PC-3 (cell line): ENCODE data around the gene ADD3. TPM values are rescaled to one million over a fixed set of nuclear protein-coding genes. Genes with fewer than 3 reads are reported as not detected.

ENCODE experiments used
- ATAC-seq: fragments of 200-7000 bp; cut with Tn5 transposase; 2 replicates; pipeline ENCODE4 v1.9.1; 2020; ENCODE audit warnings: mild to moderate bottlenecking, moderate library complexity
- BruUV-seq: library from RNA; stranded (reverse); fragments of 400-500 nt; replicated peaks from 2 replicates; lab custom pipeline; 2021; lab: Mats Ljungman, UMichigan
- CTCF ChIA-PET: fragments of 300-600 bp; sonication (Branson Sonifier 250); formaldehyde crosslinking; loops from one replicate; lab custom pipeline; 2022; ENCODE audit warnings: antibody characterized with exemption; lab: Charles Lee
- POLR2A ChIA-PET: fragments of 300-600 bp; sonication (Branson Sonifier 250); formaldehyde crosslinking; loops from one replicate; lab custom pipeline; 2022; ENCODE audit warnings: antibody characterized with exemption; ENCODE audit not compliant: unreplicated experiment; lab: Charles Lee
- DNase-seq: peaks from one replicate; pipeline ENCODE4 v3.0.0-alpha.2; 2015
- H2AFZ ChIP-seq: fragments of 300-600 bp; sonication (generic); 2 replicates; pipeline ENCODE4 v1.6.0; 2016; ENCODE audit warnings: antibody characterized with exemption, low read length
- H3F3A ChIP-seq: fragments of 300-600 bp; sonication (generic); one replicate; pipeline ENCODE4 v1.6.0; 2017; ENCODE audit warnings: antibody characterized with exemption, low read length, control low read depth, mild to moderate bottlenecking; ENCODE audit not compliant: unreplicated experiment
- H3K27ac ChIP-seq: fragments of 300-600 bp; sonication (generic); 2 replicates; pipeline ENCODE4 v1.5.1; 2016; ENCODE audit warnings: mild to moderate bottlenecking, low read length
- H3K27me3 ChIP-seq: fragments of 300-600 bp; sonication (generic); 2 replicates; pipeline ENCODE4 v1.6.1; 2016; ENCODE audit warnings: low read length, mixed read lengths
- H3K36me3 ChIP-seq: fragments of 300-600 bp; sonication (generic); 2 replicates; pipeline ENCODE4 v1.6.1; 2016; ENCODE audit warnings: low read depth, mixed run types, low read length, mixed read lengths
- H3K4me1 ChIP-seq: fragments of 300-600 bp; sonication (generic); 2 replicates; pipeline ENCODE4 v1.5.1; 2016; ENCODE audit warnings: low read length; ENCODE audit not compliant: insufficient read depth
- H3K4me2 ChIP-seq: fragments of 300-600 bp; sonication (generic); 2 replicates; pipeline ENCODE4 v1.6.0; 2016; ENCODE audit warnings: low read length
- H3K4me3 ChIP-seq: fragments of 300-600 bp; sonication (generic); 2 replicates; pipeline ENCODE4 v1.5.1; 2016; ENCODE audit warnings: mild to moderate bottlenecking, low read length, mixed read lengths
- H3K79me2 ChIP-seq: fragments of 300-600 bp; sonication (generic); 2 replicates; pipeline ENCODE4 v1.6.1; 2017; ENCODE audit warnings: low read length, mixed read lengths
- H3K9ac ChIP-seq: fragments of 300-600 bp; sonication (generic); 2 replicates; pipeline ENCODE4 v1.6.0; 2016; ENCODE audit warnings: mild to moderate bottlenecking, low read length
- H3K9me2 ChIP-seq: fragments of 300-600 bp; sonication (generic); replicated peaks from 2 replicates; pipeline ENCODE4 v1.6.1; 2016; ENCODE audit warnings: mixed run types, low read length, mixed read lengths
- H3K9me3 ChIP-seq: fragments of 300-600 bp; sonication (generic); 2 replicates; pipeline ENCODE4 v1.6.1; 2016; ENCODE audit warnings: low read length, mixed read lengths
- H4K20me1 ChIP-seq: fragments of 300-600 bp; sonication (generic); 2 replicates; pipeline ENCODE4 v1.6.1; 2016; ENCODE audit warnings: low read length, mixed read lengths
- CTCF ChIP-seq: fragments of 300-600 bp; sonication (generic); conservative IDR thresholded peaks from 2 replicates; pipeline ENCODE4 v1.5.1; 2017; ENCODE audit warnings: antibody characterized with exemption, low read depth, mild to moderate bottlenecking, low read length
- EZH2 ChIP-seq: fragments of 300-600 bp; sonication (generic); IDR thresholded peaks from one replicate; pipeline ENCODE4 v1.6.1; 2017; ENCODE audit warnings: antibody characterized with exemption, mild to moderate bottlenecking, low read length; ENCODE audit not compliant: unreplicated experiment
- EZH2phosphoT487 ChIP-seq: fragments of 300-600 bp; sonication (generic); IDR thresholded peaks from 2 replicates; pipeline ENCODE4 v1.6.1; 2018; ENCODE audit warnings: mild to moderate bottlenecking, antibody characterized with exemption, low read length, borderline replicate concordance
- intact Hi-C: fragments of 100-400 bp; cut with micrococcal nuclease; formaldehyde crosslinking; loops from 2 replicates; pipeline ENCODE4 v1.9.0; 2023
- total RNA-seq: library from RNA; depleted of rRNA; stranded (reverse); fragments of >200 nt; gene quantifications from 2 replicates; pipeline ENCODE4 v1.2.3, GENCODE V29; 2014

The ADD3 gene
- total RNA-seq, 1 experiment from 2014 or later: 25.7 TPM

GRCh38 chr10:109987452-109988211 lies 20.2 kb upstream of the ADD3 start:
- no peaks in the 10 kb centered on the region for H3K27me3 ChIP-seq
- DNase-seq: peak; percentile 54
- H3K9me3 ChIP-seq: no peaks in the 10 kb centered on the region
- no peaks in the 10 kb centered on the region for H4K20me1 ChIP-seq
- H3K4me2 ChIP-seq: no peak overlapping the region
- TF ChIP-seq EZH2: no peak
- no peak for TF ChIP-seq EZH2phosphoT487
- TF ChIP-seq CTCF: no peak
- peak; percentile 86 for ATAC-seq
- H2AFZ ChIP-seq: no peak overlapping the region
- intact Hi-C loops: no loop called here
- no peak overlapping the region for H3K9ac ChIP-seq
- no peaks in the 10 kb centered on the region for H3K9me2 ChIP-seq
- no peaks in the 10 kb centered on the region for H3K36me3 ChIP-seq
- H3K4me3 ChIP-seq: no peak overlapping the region
- POLR2A ChIA-PET: interaction anchor here (0.6 kb wide), 1 partner anchor 20 kb away, joined by 5 read pairs; no protein-coding TSS in a partner anchor
- no peaks in the 10 kb centered on the region for H3K79me2 ChIP-seq
- H3K27ac ChIP-seq: 0 out of 2 replicates have a peak overlapping the region, but pooled peaks have one; percentile 1
- CTCF ChIA-PET: interaction anchor here (0.6 kb wide), 1 partner anchor 223 kb away, joined by 4 read pairs; no protein-coding TSS in a partner anchor
- peaks cover 13% of the 10 kb centered on the region for H3K4me1 ChIP-seq
- BruUV-seq: no TSS peak
- no peaks in the 10 kb centered on the region for H3F3A ChIP-seq

GRCh38 chr10:109988212-109988596 lies 19.6 kb upstream of the ADD3 start:
- H3K4me1 ChIP-seq: peaks cover 13% of the 10 kb centered on the region
- intact Hi-C loops: no loop called here
- TF ChIP-seq EZH2phosphoT487 (no peak), CTCF (no peak), EZH2 (no peak)
- no peaks in the 10 kb centered on the region for H3K79me2 ChIP-seq
- H3K27me3 ChIP-seq: no peaks in the 10 kb centered on the region
- no TSS peak for BruUV-seq
- H4K20me1 ChIP-seq: no peaks in the 10 kb centered on the region
- ChIA-PET CTCF (no interaction called here), POLR2A (no interaction called here)
- no peak overlapping the region for H3K4me3 ChIP-seq
- no peaks in the 10 kb centered on the region for H3K9me3 ChIP-seq
- H3K4me2 ChIP-seq: no peak overlapping the region
- no peak for ATAC-seq
- H3K9me2 ChIP-seq: no peaks in the 10 kb centered on the region
- no peak for DNase-seq
- H3K9ac ChIP-seq: no peak overlapping the region
- H3F3A ChIP-seq: no peaks in the 10 kb centered on the region
- H2AFZ ChIP-seq: no peak overlapping the region
- H3K36me3 ChIP-seq: no peaks in the 10 kb centered on the region
- no peak overlapping the region for H3K27ac ChIP-seq
